Activated T-helper 1 cell treated with Interleukin-2 at 50 U/mL for 16 hours (primary cell): ENCODE data around the gene BET1L.

Experiments used
- DNase-seq: peaks from one replicate; pipeline ENCODE4 v3.0.0-alpha.2; 2020; ENCODE audit warnings: low read depth

The BET1L gene

DNA sequence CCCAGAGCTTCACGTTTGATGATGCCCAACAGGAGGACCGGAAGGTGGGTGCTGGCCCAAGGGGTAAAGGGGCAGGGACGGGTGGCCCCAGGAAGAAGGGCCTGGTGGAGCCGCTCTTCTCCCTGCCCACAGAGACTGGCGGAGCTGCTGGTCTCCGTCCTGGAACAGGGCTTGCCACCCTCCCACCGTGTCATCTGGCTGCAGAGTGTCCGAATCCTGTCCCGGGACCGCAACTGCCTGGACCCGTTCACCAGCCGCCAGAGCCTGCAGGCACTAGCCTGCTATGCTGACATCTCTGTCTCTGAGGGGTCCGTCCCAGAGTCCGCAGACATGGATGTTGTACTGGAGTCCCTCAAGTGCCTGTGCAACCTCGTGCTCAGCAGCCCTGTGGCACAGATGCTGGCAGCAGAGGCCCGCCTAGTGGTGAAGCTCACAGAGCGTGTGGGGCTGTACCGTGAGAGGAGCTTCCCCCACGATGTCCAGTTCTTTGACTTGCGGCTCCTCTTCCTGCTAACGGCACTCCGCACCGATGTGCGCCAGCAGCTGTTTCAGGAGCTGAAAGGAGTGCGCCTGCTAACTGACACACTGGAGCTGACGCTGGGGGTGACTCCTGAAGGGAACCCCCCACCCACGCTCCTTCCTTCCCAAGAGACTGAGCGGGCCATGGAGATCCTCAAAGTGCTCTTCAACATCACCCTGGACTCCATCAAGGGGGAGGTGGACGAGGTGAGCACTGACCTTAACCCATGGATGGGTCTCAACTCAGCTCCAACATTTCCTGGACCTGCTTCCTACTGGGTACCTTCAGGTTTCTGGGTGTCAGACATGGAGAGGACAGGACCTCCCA is 2.3 kb upstream of the BET1L start:
- DNase-seq: no peak

DNA sequence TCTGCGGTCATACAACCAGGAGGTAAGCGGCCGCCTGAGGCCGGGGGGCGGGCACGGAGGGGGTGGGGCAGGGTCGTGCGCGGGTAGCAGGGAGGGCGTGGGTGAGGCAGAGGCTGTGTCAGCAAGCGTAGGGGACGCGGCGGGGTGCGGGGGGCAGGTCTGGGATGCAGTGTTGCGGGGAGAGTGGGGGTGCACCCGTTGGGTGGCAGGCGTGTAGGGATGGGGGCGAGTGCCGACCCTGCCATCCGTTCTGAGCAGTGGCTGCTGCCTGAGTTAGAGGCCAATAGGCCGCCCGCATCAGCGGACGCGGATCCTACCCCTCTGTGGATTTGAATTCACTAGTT is 1.7 kb upstream of the BET1L start:
- no peak for DNase-seq

DNA sequence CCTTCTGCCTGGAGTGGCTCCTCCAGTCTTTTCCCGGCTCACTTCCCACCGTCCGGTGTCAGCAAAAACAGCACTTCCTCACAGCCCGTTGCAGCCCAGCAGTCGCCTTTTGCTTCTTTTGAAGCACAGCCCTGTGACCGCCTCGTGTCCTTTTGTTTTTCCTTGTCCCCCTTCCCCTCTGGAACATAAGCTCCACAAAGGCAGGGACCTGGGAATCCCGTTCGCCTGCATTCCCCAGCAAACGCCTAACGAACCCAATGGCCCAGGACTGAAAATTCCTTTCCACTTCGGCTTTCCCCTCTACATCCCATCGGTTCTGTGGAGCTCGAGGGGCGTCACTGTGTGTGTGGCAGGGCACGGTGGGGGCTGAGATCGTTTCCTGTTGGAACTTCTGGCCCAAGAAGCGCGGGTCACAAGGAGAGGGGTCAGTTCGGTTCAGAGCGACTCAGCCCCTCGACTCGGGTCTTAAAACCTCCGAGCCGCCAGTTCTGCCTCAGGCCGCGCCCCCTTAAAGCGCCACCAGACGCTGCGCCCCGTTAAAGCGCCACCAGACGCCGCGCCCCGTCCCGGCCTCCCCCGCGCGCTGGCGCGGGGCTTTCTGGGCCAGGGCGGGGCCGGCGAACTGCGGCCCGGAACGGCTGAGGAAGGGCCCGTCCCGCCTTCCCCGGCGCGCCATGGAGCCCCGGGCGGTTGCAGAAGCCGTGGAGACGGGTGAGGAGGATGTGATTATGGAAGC is 1.1 kb upstream of the BET1L start:
- DNase-seq: peak; percentile 76

DNA sequence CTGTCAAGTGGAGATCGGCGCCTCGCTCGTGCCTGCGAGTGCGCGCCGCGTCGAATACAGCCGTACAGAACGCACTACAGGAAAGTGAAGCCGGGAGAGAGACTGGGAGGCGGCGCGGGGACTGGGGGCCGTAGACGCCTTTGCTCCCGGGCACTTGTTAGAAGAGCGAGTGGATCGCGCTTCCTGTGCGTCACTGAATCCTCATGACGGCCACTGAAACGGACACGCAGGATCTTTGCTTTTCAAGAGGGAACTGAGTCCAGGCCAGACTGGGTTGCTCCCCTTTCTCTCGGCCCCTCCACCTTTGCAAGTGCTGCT is 623 bp upstream of the BET1L start:
- DNase-seq: no peak

DNA sequence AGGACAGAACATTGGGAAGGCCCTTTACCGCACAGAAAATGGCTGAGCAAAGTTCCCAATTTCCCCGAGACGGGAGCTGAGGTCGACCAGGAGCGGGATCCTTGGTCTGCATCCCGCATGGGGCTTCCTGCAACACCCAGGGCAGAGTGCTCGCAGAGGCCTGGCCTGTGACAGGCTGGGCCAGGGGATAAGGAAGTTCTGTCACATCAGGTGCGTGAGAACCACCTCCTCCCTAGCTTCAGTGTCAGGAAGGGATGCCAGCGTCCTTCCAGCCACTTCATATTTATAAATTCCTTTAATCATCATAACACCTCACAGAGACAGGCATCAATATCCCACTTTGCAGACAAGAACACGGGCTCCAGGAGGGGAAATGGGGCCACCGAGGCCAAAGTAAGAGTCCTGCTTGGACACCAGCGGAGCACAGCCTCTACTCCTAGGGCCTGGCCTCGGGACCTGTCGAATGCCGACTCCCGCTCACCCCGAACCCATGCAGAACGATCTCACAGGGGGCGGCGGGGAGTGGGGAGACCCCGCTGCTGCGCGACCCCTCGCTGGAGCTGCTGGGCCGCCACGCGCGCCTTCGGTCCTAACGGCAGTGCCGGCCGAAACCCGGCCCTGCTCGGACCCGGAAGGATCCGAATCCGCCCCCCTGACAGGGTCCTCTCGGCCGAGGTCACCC is 532 bp downstream of the BET1L start:
- peak; percentile 9 for DNase-seq

DNA sequence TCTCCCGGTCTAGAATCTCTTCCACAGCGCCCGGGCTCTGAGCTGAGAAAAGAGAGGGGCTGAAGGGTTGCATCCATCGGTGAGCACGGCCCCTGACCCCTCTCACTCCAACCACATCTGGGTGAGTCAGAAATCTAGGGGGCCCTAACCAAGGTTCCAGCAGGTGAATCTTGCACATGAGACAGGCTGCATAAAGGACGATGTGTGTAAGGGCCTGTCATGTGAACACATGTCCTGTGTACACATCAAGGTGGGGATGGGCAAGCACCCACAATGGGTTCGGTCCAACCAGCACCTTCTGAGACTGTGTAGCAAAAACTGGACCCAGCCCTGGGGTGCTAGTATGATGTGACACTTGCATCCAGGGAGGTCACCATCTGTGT is 1.2 kb downstream of the BET1L start:
- DNase-seq: no peak

DNA sequence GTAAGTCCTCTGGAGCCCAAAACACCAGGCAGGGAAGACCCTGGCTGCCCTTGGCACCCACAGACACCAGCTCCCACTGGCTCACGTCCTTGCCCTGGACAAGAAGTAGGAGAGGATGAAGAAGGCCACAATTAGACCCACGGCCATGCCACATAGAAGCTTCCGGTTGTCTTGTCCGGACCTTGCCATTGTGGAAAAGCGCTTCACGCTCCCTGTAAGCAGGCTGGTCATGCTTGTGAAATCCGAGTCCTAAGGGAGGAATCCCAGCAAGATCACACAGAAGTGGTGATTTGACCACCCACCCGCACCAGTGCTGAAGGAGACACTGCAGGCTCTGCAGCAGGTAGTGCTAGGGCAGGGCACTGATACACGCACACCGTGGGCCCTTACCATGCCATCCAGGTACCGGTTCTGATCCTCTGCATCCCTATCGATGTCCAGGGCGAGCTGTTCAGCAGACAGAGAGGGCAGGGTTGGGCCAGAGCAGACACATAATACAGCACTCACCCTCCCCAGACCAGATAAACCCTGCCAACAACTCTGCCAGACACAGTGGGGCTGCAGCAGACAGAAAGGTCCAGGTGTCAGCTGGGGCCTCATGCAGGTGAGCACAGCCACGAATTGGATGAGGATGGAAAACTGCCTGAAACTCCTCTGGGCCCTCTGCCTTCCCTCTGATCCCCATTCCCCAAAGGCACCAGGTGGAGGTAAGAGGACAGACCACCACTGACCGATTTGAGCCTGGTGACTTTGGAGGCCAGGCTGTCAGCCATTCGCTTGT is 1.8 kb downstream of the BET1L start:
- DNase-seq: no peak

DNA sequence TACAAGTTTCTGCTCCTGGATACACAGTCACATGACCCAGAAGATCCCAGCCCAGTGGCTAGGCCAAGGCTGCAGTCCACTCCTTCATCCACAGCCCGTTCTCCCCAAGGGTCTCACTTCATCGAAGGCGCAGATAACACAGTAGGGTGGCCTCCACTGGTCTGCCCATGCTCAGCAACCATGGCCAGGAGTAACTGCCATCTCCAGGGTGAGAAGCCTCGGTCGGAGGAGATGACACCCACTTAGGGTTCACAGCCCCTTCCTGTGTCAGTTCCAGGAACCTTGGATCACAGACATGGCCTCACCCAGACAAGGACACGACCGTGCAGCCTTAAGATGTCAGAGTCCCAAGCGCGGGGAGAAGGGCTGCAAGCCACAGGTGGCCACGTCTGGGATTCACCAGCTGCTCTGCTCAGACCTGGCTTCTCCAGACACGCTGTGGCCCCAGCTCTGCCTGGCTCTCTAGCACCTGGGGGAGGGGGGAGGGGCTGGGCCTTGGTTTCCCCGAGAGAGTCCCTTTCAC is 2.6 kb downstream of the BET1L start:
- no peak for DNase-seq

DNA sequence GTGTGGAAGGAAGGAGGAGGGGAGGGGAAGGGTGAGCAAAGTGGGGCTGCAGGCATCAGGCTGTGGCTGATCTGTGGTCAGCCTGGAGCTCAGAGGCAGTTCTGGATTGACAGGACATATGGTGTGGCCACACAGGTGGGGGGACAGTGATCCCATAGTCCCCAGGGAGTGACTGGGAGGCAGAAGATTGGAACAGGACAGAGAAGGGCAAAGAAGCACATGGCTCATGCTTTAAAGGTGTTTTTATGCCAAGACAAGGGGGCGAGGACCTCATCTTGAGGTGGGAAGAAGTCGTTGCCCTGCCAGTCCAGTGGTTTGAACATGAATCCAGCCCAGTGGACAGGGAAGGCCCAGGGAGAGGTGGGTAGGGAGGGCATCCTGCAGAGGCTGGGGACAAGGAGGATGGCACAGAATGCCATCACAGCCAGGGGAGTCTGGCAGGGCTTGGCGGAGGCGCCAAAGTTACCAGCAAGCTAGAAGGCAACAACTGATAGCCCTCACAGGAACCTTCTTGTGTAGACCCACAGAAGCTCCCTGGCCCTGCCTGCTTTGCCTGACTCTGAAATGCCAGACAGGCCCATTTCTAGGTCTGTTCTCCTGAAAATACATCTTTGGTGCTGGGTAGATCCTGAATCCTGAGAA is 3.1 kb downstream of the BET1L start:
- DNase-seq: no peak

DNA sequence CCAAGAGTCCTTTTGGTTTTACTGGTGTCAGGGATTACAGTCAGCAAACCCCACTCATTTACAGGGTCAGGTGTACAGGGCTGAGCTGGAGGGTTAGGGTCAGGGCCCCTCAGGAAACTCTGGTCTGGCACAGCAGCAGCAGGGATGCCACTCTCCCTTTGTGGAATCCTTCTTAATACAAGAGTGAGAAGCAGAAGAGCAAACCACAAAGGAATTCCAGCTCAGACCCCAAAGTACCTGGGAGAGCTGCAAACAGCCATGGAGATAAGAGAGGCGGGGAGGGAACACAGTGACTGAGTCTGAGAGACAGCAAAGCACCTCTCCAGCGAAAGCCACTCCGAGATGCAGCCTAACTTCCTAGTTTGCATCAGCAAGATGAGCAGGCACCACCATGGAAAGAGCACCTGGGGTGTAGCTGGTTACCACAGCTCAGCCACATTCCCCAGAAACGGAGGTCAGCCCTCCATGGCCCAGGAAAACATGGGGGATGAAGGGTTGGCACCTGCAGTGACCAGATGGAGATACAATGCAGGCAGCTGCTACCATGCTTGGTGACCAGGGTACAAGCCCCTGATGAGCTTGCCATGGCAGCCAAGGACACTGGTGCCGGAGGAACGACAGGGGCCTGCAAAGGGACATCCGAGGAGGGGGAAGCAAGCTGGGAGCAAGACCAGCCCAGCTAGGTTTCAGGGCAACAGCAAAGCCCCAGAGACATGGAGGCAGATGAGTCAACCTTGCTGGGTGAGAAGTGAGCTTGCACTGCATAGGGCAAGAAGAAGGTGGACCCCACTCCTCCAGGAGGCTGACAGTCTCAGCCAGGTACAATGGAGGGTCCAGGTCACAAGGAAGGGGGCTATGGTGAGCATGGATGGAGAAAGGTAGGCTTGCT is 3.9 kb downstream of the BET1L start:
- DNase-seq: no peak

DNA sequence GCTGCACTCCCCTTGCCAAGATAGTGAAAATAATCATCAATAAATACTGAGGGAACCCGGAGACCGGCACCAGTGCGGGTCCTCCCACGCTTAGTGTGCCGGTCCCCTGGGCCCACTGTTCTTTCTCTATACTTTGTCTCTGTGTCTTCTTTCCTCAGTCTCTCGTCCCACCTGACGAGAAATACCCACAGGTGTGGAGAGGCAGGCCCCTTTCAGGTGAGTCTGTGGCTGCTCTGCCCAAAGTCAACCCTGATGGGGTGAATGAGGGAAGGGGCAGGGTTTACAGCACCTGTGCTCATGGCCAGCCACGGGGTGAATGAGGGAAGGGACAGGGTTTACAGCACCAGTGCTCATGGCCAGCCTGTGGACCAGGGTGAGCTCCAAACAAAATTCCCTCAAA is 4.7 kb downstream of the BET1L start:
- DNase-seq: no peak

DNA sequence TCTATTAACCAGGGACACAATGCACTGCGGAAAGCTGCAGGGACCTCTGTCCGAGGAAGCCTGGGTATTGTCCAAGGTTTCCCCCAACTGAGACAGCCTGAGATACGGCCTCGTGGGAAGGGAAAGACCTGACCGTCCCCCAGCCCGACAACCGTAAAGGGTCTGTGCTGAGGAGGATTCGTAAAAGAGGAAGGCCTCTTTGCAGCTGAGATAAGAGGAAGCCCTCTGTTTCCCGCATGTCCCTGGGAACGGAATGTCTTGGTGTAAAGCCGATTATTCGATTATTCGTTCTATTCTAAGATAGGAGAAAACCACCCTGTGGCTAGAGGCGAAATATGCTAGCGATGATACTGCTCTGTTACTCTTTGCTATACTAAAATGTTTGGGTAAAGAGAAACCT is 5.2 kb downstream of the BET1L start:
- no peak for DNase-seq

DNA sequence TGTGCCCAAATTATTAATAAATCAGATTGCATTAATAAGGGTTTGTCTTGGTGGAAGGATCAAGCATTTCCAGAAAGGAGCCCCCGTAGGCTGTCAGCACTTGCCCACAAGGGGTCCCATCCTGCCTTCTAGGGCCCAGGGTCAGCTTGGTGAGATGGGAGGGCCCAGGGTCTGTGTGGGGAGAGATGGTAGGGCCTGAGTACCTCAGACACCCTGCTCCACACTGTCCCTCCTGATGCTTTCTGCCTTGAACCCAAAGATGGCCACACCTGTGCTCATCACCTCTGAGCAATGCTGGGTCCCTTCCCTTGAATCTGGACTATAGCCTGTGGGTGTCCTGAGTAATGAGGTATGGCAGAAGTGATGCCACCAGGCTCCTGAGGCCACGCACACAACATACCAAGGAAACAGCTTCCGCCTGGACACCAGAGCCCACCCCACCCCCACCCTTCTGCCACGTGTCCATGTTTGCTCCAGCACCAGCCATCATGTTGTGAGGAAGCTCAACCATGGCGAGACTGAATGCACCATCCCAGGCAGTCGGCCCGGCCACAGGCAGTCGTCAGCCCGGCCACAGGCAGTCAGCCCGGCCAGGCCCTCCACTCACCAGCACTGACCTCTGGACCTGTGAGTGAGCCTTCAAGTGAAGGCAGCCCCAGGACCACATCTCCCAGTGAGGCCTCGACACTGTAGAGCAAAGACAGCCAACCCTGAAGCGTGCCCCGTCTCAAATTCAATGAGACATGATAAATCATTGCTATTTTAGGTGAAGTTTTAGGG is 6.8 kb downstream of the BET1L start:
- no peak for DNase-seq

DNA sequence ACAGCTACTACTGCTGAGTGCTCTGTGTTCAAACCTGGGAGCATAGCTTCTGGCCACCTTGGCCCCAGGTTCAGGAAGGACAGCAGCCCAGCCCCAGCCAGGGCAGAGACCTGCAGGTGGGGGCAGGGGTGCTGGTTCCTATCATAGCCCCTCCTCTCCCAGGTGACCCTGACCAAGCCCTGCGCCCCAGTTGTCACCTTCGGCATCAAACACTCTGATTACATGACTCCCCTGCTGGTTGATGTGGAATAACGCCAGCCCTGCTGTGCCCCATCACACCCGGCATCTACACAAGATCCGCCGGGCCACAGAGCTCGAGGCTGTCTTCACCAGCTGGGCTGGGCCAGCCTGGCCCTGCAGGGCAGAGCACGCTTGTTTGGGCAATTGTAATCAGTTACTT is 7.4 kb downstream of the BET1L start:
- DNase-seq: no peak

DNA sequence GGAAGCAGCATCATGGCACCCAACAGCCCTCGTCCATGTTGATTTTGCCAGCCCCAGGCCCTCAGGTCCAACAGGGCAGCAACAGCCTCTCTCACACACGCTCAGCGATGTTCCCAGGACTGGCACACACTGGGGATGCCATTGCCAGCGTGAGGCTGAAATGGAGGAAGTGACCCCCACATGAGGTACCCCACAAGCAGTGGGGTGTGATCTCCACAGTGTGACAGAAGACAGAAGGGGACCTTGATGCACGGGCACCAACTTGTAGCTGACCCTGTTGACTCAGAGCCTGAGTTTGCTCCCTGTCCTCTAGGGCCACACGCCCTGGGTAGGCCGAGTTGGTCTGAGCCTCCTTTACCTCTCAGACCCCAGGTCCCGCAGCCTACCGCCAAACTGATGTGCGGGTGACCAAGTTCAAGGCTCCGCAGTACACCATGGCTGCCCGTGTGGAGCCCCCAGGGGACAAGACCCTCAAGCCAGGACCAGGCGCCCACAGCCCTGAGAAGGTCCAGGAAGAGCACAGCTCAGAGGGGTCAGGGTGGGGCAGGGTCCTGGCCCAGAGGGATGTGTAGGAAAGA is 8.1 kb downstream of the BET1L start:
- DNase-seq: no peak

DNA sequence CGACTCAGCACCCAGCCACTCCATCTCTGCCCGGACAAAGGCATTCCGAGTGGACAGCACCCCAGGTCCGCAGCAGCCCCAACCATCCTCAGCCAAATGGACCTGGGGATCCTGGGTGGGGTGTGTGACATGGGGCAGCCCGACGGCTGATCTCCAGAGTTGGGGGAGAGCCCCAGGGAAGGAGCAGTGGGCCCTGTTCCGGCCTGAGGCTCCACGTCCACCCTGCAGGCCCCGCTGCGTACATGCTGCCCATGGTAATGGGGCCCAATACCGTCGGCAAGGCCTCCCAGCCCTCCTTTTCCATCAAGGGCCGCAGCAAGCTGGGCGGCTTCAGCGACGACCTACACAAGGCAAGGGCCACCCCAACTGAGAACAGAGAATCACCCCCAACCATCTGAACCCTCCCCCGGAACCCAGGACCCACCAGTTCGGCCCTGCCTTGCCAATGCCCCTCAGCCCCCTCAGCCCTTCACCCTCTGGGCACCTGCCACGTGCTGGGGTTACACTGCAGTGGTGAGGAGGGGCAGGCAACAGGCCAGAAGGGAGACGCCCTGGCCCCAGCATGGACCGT is 8.9 kb downstream of the BET1L start:
- no peak for DNase-seq

DNA sequence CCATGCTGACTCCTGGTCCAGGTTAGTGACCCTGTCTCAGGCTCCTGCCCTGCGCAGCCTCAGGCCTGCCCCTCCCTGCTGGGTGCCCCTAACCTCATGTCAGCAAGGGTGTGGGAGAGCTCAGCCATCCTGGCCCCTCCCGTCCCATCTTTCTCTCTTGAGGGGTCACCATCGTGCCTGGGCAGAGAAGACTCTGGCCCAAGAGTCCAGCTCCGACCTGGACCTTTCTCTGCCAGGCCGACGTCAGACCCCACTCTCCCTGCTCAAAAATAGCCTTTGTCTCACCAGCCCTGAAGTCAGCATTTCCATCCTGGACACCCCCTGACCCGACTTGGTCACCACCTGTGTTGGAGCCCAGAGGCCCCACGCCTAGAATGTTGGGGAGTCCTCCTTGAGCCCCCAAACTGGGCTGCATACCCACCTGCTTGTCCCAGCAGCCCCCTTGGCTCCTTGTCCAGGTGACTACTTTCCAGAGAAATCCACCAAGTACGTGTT is 9.4 kb downstream of the BET1L start:
- no peak for DNase-seq

DNA sequence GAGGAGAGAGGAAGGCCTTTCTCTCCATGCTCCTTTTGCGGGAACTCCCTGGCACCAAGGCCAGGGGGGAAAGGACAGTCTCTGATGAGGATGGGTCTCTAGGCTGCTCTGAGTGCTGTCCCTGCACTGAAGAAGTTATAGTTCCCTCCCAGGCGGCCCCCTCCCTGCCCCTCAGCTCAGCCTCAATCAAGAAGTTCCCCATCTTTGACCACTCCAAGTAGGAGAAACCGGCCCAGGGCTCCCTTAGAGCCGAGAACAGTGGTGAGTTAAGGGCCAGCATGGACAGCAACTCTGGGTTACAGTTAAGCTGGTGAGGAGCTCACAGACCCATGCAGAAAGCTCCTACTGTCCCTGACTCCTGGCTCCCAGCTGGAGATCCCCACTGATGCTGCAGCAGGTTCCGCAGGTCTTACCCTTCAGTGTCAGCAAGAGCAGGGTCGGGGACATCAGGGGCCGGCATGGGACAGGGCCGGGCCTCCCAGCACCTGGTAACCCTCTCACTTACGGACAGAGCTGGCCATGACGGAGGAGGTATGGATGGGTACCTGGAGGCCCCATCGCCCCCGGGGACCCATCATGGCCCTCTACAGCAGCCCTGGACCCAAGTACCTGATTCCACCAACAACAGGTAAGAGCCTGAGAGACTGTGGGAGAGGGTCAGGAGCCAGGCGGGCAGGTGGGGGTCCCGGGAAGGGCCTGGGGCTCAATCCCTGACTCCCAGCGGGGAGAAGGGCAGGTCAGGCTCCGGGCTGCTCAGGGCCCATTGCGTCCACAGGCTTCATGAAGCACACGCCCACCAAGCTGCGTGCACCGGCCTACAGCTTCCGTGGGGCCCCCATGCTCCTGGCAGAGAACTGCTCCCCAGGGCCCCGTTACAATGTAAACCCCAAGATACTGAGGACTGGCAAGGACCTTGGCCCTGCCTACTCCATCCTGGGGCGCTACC is 10.1 kb downstream of the BET1L start:
- DNase-seq: no peak
